Upper lobe of left lung (tissue), 4 donors: ENCODE data around the gene PLB1.

Experiments used
- EP300 ChIP-seq, 4 donors: sonication (generic); formaldehyde crosslinking; IDR thresholded peaks; one replicate each; pipeline ENCODE4 v1.5.1; 2017; ENCODE audit warnings: antibody characterized with exemption in 4 of 4, control low read depth in 2 of 4
- POLR2A ChIP-seq, 4 donors: fragments of 450-650 bp; IDR thresholded peaks; one replicate each; pipeline ENCODE4 v1.5.1; 2016 to 2017; ENCODE audit warnings: antibody characterized with exemption in 4 of 4, mild to moderate bottlenecking in 2 of 4
- POLR2AphosphoS5 ChIP-seq, 2 donors: sonication (generic); formaldehyde crosslinking; IDR thresholded peaks; one replicate each; pipeline ENCODE4 v1.5.1; 2017; ENCODE audit warnings: antibody characterized with exemption in 2 of 2
- TF ChIP-seq, protein P1 (sequence below), 6 experiments: fragments of 450-650 bp in 4 of 6; fragments of 200-600 bp in 2 of 6; sonication (generic) in 2 of 6; IDR thresholded peaks; one replicate each; pipeline ENCODE4 v1.5.1; 2016 to 2019; ENCODE audit warnings: antibody characterized with exemption in 6 of 6

DNA sequence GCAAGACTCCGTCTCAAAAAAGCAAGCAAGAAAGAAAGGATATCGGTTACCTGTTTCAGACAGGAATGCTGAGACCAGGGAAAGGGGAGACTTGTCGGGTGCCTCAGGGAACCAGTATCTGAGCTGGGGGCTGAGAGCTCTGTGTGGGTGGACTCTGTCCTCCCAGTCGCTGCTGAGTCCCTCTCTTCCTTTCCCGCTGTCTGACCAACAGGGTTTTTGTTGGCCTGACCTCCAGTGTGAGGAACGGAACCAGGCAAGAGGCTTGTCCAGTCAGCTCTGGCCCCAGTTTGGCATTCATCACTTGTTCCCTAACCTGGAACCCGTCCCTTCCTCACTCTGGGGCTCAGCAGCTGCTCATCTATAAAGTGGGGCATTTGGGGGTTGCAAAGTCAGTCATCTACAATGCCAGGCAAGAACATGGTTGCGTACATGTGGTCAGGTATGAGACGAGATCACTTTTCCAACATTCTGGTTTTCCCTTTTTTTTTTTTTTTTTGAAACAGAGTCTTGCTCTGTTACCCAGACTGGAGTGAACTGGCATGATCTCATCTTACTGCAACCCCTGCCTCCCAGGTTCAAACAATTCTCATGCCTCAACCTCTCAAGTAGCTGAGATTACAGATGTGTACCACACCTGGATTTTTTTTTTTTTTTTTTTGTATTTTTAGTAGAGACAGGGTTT is 116.4 kb downstream of the PLB1 start:
- TF ChIP-seq POLR2A (IDR thresholded peaks at IDR 0.05), result no peak
- TF ChIP-seq, protein P1, sequence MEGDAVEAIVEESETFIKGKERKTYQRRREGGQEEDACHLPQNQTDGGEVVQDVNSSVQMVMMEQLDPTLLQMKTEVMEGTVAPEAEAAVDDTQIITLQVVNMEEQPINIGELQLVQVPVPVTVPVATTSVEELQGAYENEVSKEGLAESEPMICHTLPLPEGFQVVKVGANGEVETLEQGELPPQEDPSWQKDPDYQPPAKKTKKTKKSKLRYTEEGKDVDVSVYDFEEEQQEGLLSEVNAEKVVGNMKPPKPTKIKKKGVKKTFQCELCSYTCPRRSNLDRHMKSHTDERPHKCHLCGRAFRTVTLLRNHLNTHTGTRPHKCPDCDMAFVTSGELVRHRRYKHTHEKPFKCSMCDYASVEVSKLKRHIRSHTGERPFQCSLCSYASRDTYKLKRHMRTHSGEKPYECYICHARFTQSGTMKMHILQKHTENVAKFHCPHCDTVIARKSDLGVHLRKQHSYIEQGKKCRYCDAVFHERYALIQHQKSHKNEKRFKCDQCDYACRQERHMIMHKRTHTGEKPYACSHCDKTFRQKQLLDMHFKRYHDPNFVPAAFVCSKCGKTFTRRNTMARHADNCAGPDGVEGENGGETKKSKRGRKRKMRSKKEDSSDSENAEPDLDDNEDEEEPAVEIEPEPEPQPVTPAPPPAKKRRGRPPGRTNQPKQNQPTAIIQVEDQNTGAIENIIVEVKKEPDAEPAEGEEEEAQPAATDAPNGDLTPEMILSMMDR (IDR thresholded peaks at IDR 0.05), result no peak
- no peak for TF ChIP-seq EP300 (IDR thresholded peaks at IDR 0.05)
- TF ChIP-seq POLR2AphosphoS5 (IDR thresholded peaks at IDR 0.05), result no peak
